GM20000 (cell line): ENCODE measurements around the gene PHOX2A.
A peak's percentile ranks its signal among the peaks of the same experiment; 100 is the strongest.

Experiments
- DNase-seq: peaks from one replicate; pipeline ENCODE4 v3.0.0; 2012; ENCODE audit warnings: low spot score
- TF ChIP-seq, protein P1 (sequence below): IDR thresholded peaks from 2 replicates; pipeline ENCODE4 v1.5.1; 2012; ENCODE audit warnings: mild to moderate bottlenecking, control low read depth; ENCODE audit errors: extremely low read depth, missing control alignments

The PHOX2A gene

DNA sequence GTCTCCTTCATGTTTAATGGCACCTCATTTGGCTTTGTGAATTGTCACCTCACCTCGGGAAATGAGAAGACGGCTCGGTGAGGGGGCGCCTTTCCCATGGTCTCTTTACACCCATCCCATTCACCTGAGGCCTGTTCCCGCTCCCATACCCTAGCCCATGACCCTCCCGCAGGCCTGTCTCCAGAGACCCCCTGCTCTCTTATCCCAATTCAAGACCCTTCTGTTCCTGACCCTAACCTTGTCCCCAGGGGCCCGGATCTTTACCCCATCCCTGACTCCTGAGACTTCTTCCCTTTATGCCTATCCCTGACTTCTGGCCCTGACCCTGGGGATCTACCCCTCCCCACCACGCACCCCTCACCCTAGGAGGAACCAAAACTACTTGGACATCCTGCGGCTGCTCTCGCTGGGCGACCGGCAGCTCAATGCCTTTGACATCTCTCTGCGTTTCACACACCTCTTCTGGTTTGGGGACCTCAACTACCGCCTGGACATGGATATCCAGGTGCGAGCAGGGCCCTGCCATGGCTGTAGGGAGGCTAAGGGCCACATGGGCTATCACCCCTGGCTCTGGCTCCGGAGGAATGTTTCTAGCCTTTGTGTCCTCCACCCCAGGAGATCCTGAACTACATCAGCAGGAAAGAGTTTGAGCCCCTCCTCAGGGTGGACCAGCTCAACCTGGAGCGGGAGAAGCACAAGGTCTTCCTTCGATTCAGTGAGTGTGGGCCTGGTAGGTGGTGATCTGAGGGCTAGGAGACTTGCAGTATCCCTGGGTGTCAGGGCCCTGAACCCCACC is 11.5 kb downstream of the PHOX2A start:
- TF ChIP-seq, protein P1, sequence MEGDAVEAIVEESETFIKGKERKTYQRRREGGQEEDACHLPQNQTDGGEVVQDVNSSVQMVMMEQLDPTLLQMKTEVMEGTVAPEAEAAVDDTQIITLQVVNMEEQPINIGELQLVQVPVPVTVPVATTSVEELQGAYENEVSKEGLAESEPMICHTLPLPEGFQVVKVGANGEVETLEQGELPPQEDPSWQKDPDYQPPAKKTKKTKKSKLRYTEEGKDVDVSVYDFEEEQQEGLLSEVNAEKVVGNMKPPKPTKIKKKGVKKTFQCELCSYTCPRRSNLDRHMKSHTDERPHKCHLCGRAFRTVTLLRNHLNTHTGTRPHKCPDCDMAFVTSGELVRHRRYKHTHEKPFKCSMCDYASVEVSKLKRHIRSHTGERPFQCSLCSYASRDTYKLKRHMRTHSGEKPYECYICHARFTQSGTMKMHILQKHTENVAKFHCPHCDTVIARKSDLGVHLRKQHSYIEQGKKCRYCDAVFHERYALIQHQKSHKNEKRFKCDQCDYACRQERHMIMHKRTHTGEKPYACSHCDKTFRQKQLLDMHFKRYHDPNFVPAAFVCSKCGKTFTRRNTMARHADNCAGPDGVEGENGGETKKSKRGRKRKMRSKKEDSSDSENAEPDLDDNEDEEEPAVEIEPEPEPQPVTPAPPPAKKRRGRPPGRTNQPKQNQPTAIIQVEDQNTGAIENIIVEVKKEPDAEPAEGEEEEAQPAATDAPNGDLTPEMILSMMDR: no peak
- peak; percentile 3 for DNase-seq

DNA sequence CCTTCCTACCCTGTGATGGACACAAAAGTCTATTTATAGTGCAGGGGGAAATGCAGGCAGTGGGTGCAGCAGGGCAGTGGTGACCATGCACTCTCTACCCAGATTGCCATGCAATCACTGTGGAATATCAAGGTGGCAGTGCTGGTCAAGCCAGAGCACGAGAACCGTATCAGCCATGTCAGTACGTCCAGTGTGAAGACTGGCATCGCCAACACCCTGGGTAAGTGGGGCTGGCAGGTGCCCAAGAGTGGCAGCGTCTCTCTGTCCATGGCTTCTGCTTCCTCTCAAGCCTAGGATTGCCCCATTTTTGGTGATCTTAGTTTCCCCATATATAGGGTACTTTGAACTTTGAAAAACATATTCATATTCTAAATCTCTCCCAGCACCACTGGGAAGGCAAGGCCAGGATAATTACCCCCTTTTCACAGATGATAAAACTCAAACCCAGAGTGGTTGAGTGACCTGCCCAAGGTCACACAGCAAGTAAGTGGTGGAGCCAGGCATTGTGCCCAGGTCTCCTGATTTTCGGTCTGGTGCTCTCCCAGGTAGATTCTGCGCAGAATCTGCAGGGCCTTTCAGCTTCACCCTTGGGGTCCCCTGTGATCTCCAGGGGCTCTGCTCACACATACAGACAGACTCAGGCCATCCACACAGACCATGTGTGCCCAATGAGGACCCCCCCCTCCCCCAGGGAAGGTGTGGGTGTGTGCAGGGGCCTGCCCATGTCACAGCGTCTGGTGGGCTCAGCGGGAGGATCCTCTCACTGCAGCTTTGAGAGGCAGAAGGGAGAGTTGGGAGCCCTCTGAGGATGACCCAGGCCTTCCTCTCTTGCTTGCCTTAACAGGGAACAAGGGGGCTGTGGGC is 12.3 kb downstream of the PHOX2A start:
- peak; percentile 4 for DNase-seq
- TF ChIP-seq, protein P1: no peak

DNA sequence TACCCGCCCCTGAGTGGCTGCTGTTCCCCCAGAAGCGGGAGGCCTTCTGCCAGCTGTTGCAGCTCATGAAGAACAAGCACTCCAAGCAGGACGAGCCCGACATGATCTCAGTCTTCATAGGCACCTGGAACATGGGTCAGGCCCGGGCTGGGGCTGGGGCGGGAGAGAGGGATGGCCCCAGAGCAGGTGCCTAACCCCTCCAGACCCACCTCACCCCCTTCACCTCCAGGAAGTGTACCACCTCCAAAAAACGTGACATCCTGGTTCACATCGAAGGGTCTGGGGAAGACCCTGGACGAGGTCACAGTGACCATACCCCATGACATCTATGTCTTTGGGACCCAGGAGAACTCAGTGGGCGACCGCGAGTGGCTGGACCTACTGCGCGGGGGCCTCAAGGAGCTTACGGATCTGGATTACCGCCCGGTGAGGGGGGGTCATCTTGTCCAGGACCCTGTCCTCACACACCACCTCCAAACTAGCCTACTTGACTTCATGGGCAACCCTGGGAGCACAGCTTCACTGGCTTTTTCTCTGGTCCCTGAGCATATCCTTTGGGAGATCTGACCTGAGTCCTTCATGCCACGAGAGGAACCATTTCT is 13.1 kb downstream of the PHOX2A start:
- peak; percentile 5 for DNase-seq
- TF ChIP-seq, protein P1: no peak

DNA sequence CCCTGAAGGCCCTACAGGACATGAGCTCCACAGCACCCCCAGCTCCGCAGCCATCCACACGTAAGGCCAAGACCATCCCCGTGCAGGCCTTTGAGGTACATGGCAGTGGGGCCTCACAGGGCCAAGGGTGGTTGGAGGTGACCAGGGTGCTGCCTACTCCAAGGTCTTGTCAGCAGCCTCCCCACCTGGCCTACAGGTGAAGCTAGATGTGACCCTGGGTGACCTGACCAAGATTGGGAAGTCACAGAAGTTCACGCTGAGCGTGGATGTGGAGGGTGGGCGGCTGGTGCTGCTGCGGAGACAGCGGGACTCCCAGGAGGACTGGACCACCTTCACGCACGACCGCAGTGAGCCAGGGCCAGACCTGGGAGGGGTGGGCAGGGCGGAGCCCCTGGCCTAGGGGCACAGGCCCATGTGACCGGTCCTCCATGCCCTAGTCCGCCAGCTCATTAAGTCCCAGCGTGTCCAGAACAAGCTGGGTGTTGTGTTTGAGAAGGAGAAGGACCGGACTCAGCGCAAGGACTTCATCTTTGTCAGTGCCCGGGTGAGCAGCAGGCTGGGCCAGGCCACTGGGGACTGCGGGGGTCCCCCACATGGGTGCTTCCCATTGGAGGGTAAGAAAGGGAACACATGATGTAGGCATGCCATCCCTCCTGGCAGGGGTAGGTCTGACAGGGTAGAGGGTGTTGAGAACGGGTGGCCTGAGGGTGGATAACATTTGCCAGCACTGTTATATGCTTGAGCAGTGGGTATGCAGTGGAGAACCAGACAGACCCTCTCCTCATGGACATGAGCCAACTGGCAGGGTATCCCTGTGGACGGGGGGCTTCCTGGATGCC is 13.8 kb downstream of the PHOX2A start:
- DNase-seq: peak; percentile 10
- TF ChIP-seq, protein P1: no peak

DNA sequence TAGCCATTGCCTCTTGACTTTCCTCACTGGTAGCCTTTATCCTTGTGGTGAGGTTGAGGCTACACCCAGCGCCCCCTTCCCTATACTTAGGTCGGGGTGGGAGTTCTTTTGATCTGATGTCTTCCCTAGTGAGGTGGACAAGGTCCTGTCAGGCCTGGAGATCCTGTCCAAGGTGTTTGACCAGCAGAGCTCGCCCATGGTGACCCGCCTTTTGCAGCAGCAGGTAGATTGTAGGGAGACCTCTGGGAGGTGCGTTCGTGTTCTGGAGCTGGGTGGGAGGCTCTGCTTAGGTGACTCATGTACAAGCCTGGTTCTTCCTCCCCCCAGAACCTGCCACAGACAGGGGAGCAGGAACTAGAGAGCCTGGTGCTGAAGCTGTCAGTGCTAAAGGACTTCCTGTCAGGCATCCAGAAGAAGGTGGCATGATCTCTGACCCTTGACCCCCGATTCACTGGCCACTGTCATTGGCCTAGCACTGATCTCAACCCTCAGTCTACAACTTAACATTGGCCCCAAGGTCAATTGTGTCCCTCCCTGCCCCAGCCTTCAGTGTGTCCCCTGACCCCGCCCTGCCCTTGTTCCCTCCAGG is 14.5 kb downstream of the PHOX2A start:
- no peak for DNase-seq
- TF ChIP-seq, protein P1: no peak

DNA sequence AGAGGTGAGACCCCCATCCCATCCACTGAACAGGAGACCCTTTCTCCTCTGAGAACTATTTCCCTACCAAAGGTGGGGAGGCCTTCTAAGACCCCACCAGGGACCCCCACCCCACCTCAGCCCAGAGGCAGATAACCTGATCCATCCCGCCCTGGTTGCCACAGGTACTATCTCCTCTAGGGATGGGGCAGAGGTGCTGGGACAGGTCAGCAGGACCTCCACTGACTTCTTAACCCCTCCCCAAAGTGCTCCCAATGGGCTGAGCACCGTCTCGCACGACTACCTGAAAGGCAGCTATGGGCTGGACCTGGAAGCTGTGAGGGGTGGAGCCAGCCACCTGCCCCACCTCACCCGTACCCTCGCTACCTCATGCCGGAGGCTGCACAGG is 15.1 kb downstream of the PHOX2A start:
- no peak for DNase-seq
- TF ChIP-seq, protein P1: no peak
